Fibroblast of the aortic adventitia (primary cell): ENCODE data around the gene EFCAB11. TPM values are rescaled to one million over a fixed set of nuclear protein-coding genes. Genes with fewer than 3 reads are reported as not detected.
"Not testable (repeated sequence)": the region's sequence is repeated elsewhere in the genome, so short reads cannot be mapped to it uniquely, and the experiment has no call there.

ENCODE experiments used
- DNase-seq: peaks from one replicate; pipeline ENCODE4 v3.0.0-alpha.2; 2010; ENCODE audit warnings: low read depth
- H3K4me3 ChIP-seq: 2 replicates; pipeline ENCODE4 v1.5.1; 2011; ENCODE audit warnings: low read depth, mild to moderate bottlenecking, control low read depth, low read length, moderate library complexity
- total RNA-seq: library from RNA; depleted of rRNA; stranded (reverse); fragments of >200 nt; gene quantifications from 2 replicates; pipeline ENCODE4 v1.2.3, GENCODE V29; 2012; ENCODE audit warnings: low replicate concordance
- TF ChIP-seq, protein P1 (sequence below): IDR thresholded peaks from 2 replicates; pipeline ENCODE4 v1.5.1; 2011; ENCODE audit warnings: mild to moderate bottlenecking, low read length, control low read depth, inconsistent platforms; ENCODE audit not compliant: insufficient read depth

The EFCAB11 gene
- total RNA-seq, 1 donor, result 11.1 TPM

DNA sequence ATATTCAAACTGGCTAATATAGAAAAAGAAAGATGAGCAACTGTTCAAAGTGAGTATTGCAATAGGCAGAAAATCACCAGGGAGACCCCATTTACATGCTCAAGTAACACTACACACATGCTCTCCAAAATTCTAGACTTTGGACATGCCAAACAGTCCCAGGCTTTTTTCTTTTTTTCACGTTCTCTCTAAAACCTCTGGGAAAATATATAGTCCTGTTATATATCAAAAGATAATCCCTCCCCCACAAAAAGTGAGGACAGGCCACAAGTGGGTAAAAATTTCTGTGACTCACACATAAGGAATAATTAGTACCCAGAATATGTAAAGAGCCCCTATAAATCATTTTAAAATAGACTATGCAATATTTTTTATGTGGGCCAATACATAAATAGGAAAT lies 55.2 kb downstream of the EFCAB11 start:
- no peak overlapping the region for H3K4me3 ChIP-seq
- no peak for DNase-seq
- TF ChIP-seq, protein P1, sequence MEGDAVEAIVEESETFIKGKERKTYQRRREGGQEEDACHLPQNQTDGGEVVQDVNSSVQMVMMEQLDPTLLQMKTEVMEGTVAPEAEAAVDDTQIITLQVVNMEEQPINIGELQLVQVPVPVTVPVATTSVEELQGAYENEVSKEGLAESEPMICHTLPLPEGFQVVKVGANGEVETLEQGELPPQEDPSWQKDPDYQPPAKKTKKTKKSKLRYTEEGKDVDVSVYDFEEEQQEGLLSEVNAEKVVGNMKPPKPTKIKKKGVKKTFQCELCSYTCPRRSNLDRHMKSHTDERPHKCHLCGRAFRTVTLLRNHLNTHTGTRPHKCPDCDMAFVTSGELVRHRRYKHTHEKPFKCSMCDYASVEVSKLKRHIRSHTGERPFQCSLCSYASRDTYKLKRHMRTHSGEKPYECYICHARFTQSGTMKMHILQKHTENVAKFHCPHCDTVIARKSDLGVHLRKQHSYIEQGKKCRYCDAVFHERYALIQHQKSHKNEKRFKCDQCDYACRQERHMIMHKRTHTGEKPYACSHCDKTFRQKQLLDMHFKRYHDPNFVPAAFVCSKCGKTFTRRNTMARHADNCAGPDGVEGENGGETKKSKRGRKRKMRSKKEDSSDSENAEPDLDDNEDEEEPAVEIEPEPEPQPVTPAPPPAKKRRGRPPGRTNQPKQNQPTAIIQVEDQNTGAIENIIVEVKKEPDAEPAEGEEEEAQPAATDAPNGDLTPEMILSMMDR, result no peak

DNA sequence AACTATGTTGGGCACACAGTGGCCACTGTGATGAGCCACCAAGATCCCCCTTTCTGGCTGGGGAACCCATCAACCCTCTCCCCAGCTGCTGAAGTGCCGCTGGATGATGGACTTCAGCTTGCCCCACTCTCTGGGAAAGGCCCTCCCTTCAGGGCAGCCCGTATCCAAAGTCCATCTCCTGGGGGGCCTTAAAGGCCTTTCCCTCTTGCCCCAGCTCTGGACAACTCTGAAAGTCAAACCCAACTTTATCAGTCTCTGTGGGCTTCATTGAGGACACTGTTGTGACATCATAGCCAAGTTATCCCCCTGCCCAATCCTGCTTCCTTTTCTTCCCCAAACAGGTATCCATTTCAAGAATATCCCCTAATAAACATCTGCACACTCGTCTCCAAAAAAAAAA lies 61.1 kb downstream of the EFCAB11 start:
- DNase-seq, H3K4me3 ChIP-seq: not testable (repeated sequence)

DNA sequence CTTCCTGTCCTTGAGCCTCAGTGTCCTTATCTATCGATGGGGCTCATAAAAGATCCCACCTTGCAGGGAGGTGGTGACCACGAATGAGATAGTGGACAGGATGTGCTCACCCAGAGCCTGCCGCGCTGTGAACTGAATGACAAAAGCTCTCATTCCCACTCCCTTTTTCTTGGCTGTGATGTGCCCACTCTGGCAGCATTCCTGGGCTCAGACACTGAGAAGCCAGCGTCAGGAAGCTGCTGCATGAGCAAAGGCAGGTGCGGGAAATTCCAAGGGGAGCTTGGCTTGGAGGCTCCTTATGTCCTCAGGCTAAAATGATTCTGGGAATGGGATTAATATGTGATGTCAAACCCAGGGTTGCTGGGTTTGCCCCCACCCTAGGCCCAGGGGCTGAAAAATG lies 61.6 kb downstream of the EFCAB11 start:
- no peak overlapping the region for H3K4me3 ChIP-seq
- no peak for DNase-seq
- TF ChIP-seq, protein P1, result no peak

DNA sequence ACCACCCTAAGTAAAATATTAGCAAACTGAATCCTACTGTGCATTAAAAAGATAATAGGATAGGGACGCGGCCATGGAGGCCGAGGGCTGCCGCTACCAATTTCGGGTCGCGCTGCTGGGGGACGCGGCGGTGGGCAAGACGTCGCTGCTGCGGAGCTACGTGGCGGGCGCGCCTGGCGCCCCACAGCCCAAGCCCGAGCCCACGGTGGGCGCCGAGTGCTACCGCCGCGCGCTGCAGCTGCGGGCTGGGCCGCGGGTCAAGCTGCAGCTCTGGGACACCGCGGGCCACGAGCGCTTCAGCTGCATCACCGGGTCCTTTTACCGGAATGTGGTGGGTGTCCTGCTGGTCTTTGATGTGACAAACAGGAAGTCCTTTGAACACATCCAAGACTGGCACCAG lies 62.8 kb downstream of the EFCAB11 start:
- not testable (repeated sequence) for H3K4me3 ChIP-seq, DNase-seq

DNA sequence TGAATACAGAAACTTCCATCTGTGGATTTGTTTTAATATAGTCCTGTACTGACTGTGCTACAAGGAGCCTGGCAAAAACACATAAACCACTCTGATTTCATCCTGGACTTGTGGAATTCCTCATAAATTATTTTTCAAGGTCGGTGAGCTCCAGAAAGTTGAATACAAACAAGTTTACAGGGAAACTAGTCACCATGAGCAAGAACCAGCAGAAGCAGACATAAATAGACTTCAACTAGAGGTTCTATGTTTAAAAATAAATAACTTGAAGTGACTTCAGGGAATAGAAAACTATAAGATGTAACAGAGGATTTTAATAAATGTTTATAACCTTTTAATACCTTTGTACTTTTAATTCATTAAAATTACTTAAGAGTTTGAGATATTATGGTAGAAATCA lies 63.5 kb downstream of the EFCAB11 start:
- TF ChIP-seq, protein P1, result no peak
- DNase-seq, result no peak
- no peak overlapping the region for H3K4me3 ChIP-seq

DNA sequence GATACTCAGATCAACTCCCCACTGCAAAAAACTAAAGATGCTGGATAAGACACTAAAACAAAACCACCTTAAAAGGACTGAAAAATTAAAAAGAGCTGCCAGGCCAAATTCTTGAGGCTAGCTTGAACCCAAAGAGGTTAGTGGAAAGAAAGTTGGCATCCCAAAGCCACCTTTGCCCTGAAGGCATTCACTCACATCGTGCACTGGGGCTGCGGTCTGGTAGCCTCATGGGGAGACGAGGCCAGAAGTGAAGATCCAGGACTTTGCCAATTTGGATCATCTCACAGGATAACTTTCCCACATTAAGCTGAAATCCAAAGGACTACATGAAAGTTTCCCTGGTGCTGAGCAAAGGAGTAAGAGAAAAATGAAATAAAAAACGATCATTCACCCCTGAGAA lies 63.9 kb downstream of the EFCAB11 start:
- DNase-seq, result no peak
- no peak overlapping the region for H3K4me3 ChIP-seq
- TF ChIP-seq, protein P1, result no peak

DNA sequence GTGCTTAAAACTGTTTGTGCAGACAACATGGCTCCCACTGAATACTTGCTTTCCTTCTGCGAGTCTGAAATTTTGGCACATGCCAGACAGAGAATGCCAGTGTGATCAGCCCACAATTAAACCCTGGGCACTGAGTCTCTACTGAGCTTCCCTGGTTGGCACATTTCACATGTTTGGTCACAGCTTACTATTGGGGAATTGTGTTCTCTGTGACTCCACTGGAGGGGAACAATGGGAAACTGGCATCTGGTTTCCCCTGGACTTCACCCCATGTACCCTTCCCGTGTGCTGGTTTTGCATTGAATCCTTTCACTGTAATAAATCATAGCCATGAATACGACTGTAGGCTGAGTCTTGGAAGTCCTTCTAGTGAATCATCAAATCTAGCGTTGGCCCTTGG lies 64.9 kb downstream of the EFCAB11 start:
- TF ChIP-seq, protein P1, result no peak
- H3K4me3 ChIP-seq, result no peak overlapping the region
- DNase-seq, result no peak

DNA sequence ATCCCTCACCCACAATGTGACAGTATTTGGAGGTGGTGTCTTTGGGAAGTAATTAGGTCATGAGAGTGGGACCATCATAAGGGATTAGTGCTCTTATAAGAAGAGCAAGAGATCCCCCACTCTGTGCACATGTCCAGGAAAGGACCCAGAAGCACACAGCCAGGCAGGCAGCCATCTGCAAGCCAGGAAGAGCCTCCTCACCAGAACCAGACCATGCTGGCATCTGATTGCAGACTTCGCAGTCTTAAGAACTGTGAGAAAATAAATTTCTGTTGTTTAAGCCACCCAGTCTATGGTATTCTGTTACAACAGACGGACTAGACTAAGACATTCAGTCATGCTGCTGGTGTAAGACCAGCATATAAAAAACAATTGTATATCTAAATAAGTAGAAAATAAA lies 69.8 kb downstream of the EFCAB11 start:
- TF ChIP-seq, protein P1, result no peak
- no peak overlapping the region for H3K4me3 ChIP-seq
- DNase-seq, result no peak
